ENCODE measurements around the gene ATAD3B. TPM values are rescaled to one million over a fixed set of nuclear protein-coding genes. Genes with fewer than 3 reads are reported as not detected.

Gene ATAD3B
- total RNA-seq, 1 experiment from 2014 or later = 68.9 TPM

DNA sequence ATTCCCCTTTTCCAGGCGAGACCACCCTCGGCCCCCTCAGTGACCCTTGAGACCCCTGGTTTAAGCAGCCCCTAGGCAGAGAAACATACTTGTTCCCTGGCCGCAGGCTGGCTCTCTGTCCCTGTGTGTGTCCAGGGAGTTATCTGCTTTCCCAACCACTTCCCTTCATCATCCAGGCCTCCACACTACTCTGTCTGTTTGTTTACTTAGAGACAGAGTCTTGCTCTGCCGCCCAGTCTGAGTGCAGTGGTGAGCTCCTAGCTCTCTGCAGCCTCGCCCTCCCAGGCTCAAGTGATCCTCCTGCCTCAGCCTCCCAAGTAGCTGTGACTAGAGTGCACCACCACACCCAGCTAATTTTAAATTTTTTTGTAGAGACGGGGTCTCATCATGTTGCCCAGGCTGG, 41.9 kb upstream of the ATAD3B start:
- no peak overlapping the region for H3K4me3 ChIP-seq (ENCODE audit: low read depth, low read length, poor library complexity, severe bottlenecking)
- TF ChIP-seq, protein P1, sequence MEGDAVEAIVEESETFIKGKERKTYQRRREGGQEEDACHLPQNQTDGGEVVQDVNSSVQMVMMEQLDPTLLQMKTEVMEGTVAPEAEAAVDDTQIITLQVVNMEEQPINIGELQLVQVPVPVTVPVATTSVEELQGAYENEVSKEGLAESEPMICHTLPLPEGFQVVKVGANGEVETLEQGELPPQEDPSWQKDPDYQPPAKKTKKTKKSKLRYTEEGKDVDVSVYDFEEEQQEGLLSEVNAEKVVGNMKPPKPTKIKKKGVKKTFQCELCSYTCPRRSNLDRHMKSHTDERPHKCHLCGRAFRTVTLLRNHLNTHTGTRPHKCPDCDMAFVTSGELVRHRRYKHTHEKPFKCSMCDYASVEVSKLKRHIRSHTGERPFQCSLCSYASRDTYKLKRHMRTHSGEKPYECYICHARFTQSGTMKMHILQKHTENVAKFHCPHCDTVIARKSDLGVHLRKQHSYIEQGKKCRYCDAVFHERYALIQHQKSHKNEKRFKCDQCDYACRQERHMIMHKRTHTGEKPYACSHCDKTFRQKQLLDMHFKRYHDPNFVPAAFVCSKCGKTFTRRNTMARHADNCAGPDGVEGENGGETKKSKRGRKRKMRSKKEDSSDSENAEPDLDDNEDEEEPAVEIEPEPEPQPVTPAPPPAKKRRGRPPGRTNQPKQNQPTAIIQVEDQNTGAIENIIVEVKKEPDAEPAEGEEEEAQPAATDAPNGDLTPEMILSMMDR (conservative IDR thresholded peaks at IDR 0.05; ENCODE audit: low read depth, low read length) = no peak
- no peak for TF ChIP-seq EZH2 (IDR thresholded peaks at IDR 0.05; ENCODE audit: borderline replicate concordance, low read depth, low read length, poor library complexity, severe bottlenecking)
- no peak for DNase-seq (ENCODE audit: low spot score)
- peaks cover 4% of the 10 kb centered on the region for H3K4me1 ChIP-seq (ENCODE audit: insufficient read depth, low read length, poor library complexity, severe bottlenecking)
- CTCF ChIA-PET = no interaction called here
- H3K27ac ChIP-seq (ENCODE audit: low read depth, low read length, poor library complexity, severe bottlenecking) = no peak overlapping the region
- no peaks in the 10 kb centered on the region for H3K9me3 ChIP-seq (ENCODE audit: low read depth, low read length, poor library complexity, severe bottlenecking)
- intact Hi-C loops (cut with micrococcal nuclease; ENCODE audit: unreplicated experiment) = no loop called here
- H3K36me3 ChIP-seq (ENCODE audit: insufficient read depth, low read length, poor library complexity, severe bottlenecking) = no peaks in the 10 kb centered on the region
- POLR2A ChIA-PET (ENCODE audit: low non-redundant PET) = no interaction called here
- no TSS peak for BruUV-seq (replicated peaks)
- H3K27me3 ChIP-seq (replicated peaks; ENCODE audit: insufficient read depth, low read depth, low read length, poor library complexity) = no peaks in the 10 kb centered on the region

DNA sequence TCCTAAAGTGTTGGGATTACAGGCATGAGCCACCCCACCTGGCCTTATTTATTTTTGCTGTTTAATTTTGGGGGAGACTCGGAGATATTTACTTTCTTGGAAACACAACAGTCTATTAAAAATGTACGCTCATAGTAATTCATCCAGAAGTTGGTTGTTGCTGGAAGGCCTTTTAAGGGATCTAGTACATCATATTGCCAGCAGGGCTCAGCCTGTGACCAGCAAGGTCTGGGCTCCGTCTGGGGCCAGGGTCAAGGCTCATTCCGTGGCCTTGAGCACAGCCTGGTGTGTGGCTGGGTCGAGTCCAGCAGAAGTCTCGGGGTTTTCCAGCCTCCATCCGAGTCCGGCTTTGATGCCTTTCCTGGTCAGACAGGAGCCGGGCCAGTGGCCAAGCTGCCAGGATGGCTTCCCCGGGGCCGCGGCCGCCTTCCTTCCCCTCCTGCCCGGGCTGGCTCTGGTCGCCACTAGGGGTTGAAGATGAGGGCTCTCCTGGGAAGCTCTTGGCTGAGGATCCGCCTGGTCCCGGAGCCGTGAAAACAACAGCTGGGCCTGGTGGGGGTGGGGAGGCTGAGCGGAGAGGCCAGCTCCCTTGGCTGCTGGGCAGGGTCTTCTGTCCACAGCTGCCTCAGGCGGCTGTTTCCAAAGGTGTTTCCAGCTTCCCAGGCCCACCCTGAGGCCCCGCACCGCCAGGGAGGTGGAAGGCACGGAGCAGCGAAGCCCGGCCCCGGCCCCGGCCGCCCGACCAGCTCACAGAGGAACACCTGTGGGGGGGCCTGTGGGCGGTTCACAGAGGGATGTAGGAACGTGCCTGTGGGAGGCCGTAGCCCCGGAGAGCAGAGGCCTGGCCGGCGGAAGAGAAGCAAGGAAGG, 41.2 kb upstream of the ATAD3B start:
- DNase-seq (ENCODE audit: low spot score) = no peak
- intact Hi-C loops (cut with micrococcal nuclease; ENCODE audit: unreplicated experiment) = no loop called here
- ChIA-PET CTCF (interaction anchor here (1.0 kb wide), 1 partner anchor 11 kb away, joined by 3 read pairs; no protein-coding TSS in a partner anchor), POLR2A (ENCODE audit: low non-redundant PET) (no interaction called here)
- TF ChIP-seq, protein P1 (conservative IDR thresholded peaks at IDR 0.05; ENCODE audit: low read depth, low read length) = no peak
- TF ChIP-seq EZH2 (IDR thresholded peaks at IDR 0.05; ENCODE audit: borderline replicate concordance, low read depth, low read length, poor library complexity, severe bottlenecking) = no peak
- no peaks in the 10 kb centered on the region for H3K36me3 ChIP-seq (ENCODE audit: insufficient read depth, low read length, poor library complexity, severe bottlenecking)
- H3K9me3 ChIP-seq (ENCODE audit: low read depth, low read length, poor library complexity, severe bottlenecking) = no peaks in the 10 kb centered on the region
- no peak overlapping the region for H3K4me3 ChIP-seq (ENCODE audit: low read depth, low read length, poor library complexity, severe bottlenecking)
- no peaks in the 10 kb centered on the region for H3K27me3 ChIP-seq (replicated peaks; ENCODE audit: insufficient read depth, low read depth, low read length, poor library complexity)
- no peak overlapping the region for H3K27ac ChIP-seq (ENCODE audit: low read depth, low read length, poor library complexity, severe bottlenecking)
- H3K4me1 ChIP-seq (ENCODE audit: insufficient read depth, low read length, poor library complexity, severe bottlenecking) = peaks cover 9% of the 10 kb centered on the region
- no TSS peak for BruUV-seq (replicated peaks)

DNA sequence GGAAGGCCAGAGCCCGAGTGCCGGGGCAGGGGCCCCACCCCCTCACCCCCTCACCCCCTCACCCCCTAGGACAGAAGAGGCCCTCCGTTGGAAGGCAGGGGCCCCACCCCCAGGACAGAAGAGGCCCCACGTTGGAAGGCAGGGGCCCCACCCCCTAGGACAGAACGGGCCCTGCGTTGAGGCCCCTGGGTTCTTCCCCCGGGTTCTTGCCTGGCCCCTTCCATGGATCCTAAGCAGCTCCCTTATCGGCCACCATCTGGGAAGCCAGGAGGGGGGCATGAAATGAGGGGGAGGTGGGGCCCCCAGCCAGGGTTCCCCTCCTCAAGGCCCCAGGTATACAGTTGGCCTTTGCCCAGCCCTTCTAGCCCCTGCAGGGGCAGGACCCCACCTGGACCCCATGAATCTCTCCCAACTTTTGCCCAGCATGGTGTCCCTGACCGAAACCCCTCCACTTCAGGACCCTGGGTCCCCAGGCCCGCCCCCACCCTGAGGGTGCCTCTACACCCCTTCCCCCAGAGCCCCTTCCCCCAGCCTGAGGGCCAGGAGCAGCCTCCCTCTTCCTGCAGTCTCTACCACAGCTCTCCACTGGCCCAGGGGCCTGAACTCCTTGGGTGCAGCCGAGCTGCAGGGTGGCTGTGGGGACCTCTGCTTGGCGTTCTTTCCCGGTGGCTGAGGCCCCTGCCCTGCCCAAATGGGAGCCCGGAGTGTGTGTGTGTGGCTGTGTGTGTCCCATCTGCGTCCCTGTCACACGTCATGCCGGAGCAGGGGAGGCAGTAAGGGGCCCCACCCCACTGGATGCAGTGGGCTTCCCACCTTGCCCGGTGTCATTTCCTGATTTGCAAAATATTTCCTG, 40.3 kb upstream of the ATAD3B start:
- TF ChIP-seq EZH2 (IDR thresholded peaks at IDR 0.05; ENCODE audit: borderline replicate concordance, low read depth, low read length, poor library complexity, severe bottlenecking) = no peak
- TF ChIP-seq, protein P1 (conservative IDR thresholded peaks at IDR 0.05; ENCODE audit: low read depth, low read length) = no peak
- Histone ChIP-seq H3K9me3 (ENCODE audit: low read depth, low read length, poor library complexity, severe bottlenecking) (no peaks in the 10 kb centered on the region), H3K4me1 (ENCODE audit: insufficient read depth, low read length, poor library complexity, severe bottlenecking) (peaks cover 11% of the 10 kb centered on the region), H3K36me3 (ENCODE audit: insufficient read depth, low read length, poor library complexity, severe bottlenecking) (no peaks in the 10 kb centered on the region), H3K4me3 (ENCODE audit: low read depth, low read length, poor library complexity, severe bottlenecking) (no peak overlapping the region), H3K27me3 (replicated peaks; ENCODE audit: insufficient read depth, low read depth, low read length, poor library complexity) (no peaks in the 10 kb centered on the region), H3K27ac (ENCODE audit: low read depth, low read length, poor library complexity, severe bottlenecking) (no peak overlapping the region)
- CTCF ChIA-PET = interaction anchor here (1.0 kb wide), 1 partner anchor 10 kb away, joined by 3 read pairs; no protein-coding TSS in a partner anchor
- no TSS peak for BruUV-seq (replicated peaks)
- no peak for DNase-seq (ENCODE audit: low spot score)
- POLR2A ChIA-PET (ENCODE audit: low non-redundant PET) = no interaction called here
- intact Hi-C loops (cut with micrococcal nuclease; ENCODE audit: unreplicated experiment) = no loop called here

Data from A673 (cell line).